GM12878 (cell line): ENCODE data around the gene SPINK8. TPM values are rescaled to one million over a fixed set of nuclear protein-coding genes. Genes with fewer than 3 reads are reported as not detected.

Experiments
- BACH1 ChIP-seq: fragments of 450-650 bp; IDR thresholded peaks from 2 replicates; pipeline ENCODE4 v1.6.1; 2017; ENCODE audit warnings: mild to moderate bottlenecking, borderline replicate concordance
- CBFB ChIP-seq: IDR thresholded peaks from 2 replicates; pipeline ENCODE4 v1.6.1; 2016; ENCODE audit warnings: antibody characterized with exemption, low read depth
- CHD1 ChIP-seq: IDR thresholded peaks from 2 replicates; pipeline ENCODE4 v1.6.1; 2012; ENCODE audit warnings: low read depth, low read length, improper control_type of control experiment
- CHD2 ChIP-seq: IDR thresholded peaks from 2 replicates; pipeline ENCODE4 v1.6.1; 2011; ENCODE audit warnings: low read depth, low read length, improper control_type of control experiment, borderline replicate concordance
- HDGF ChIP-seq: fragments of 450-650 bp; IDR thresholded peaks from 2 replicates; pipeline ENCODE4 v1.6.1; 2016; ENCODE audit warnings: antibody characterized with exemption
- IRF4 ChIP-seq: IDR thresholded peaks from 2 replicates; pipeline ENCODE4 v1.6.1; 2011; ENCODE audit warnings: low read depth, low read length
- MEF2A ChIP-seq: IDR thresholded peaks from 2 replicates; pipeline ENCODE4 v1.6.1; 2011; ENCODE audit warnings: low read depth, mild to moderate bottlenecking, low read length, moderate library complexity; ENCODE audit not compliant: insufficient read depth
- MYC ChIP-seq: IDR thresholded peaks from 2 replicates; pipeline ENCODE4 v1.6.1; 2011; ENCODE audit warnings: mild to moderate bottlenecking, low read length, moderate library complexity, inconsistent platforms; ENCODE audit not compliant: insufficient read depth, insufficient replicate concordance, insufficient read length, severe bottlenecking
- NBN ChIP-seq: fragments of 450-650 bp; IDR thresholded peaks from 2 replicates; pipeline ENCODE4 v1.6.1; 2016
- PAX5 ChIP-seq: IDR thresholded peaks from 2 replicates; pipeline ENCODE4 v1.6.1; 2011; ENCODE audit warnings: low read depth, low read length, borderline replicate concordance
- SMARCA5 ChIP-seq: fragments of 450-650 bp; IDR thresholded peaks from 2 replicates; pipeline ENCODE4 v1.6.1; 2017; ENCODE audit warnings: mild to moderate bottlenecking
- SMC3 ChIP-seq: IDR thresholded peaks from 2 replicates; pipeline ENCODE4 v1.6.1; 2011; ENCODE audit warnings: low read length, improper control_type of control experiment, borderline replicate concordance
- SP1 ChIP-seq: IDR thresholded peaks from one replicate; pipeline ENCODE4 v1.6.1; 2011; ENCODE audit warnings: low read depth, low read length
- SPI1 ChIP-seq: IDR thresholded peaks from 2 replicates; pipeline ENCODE4 v1.6.1; 2011; ENCODE audit warnings: low read depth, mild to moderate bottlenecking, low read length, moderate library complexity, borderline replicate concordance; ENCODE audit not compliant: insufficient read depth
- TARDBP ChIP-seq: IDR thresholded peaks from 2 replicates; pipeline ENCODE4 v1.6.1; 2016; ENCODE audit warnings: borderline replicate concordance
- USF1 ChIP-seq: IDR thresholded peaks from 2 replicates; pipeline ENCODE4 v1.6.1; 2011; ENCODE audit warnings: borderline replicate concordance, low read depth, mild to moderate bottlenecking, moderate library complexity, mixed read lengths, low read length; ENCODE audit not compliant: insufficient read depth; ENCODE audit errors: extremely low read length
- WRNIP1 ChIP-seq: IDR thresholded peaks from 2 replicates; pipeline ENCODE4 v1.6.1; 2011; ENCODE audit warnings: low read depth, low read length, improper control_type of control experiment, borderline replicate concordance
- ZBED1 ChIP-seq: IDR thresholded peaks from 2 replicates; pipeline ENCODE4 v1.6.1; 2016; ENCODE audit warnings: borderline replicate concordance
- ZBTB40 ChIP-seq: fragments of 450-650 bp; IDR thresholded peaks from 2 replicates; pipeline ENCODE4 v1.6.1; 2016; ENCODE audit warnings: mild to moderate bottlenecking, moderate library complexity, borderline replicate concordance
- polyA plus RNA-seq, 11 experiments: library from polyadenylated mRNA; depleted of rRNA in 4 of 11; unstranded in 6 of 11; stranded (reverse) in 5 of 11; fragments of >200 nt; fragmentation: Nextera tagmentation in 4 of 11; fragmentation: Illumina TruSeq in 1 of 11; extraction: Ambion mirVana in 4 of 11; extraction: Trizol in 1 of 11; gene quantifications; 1 replicate in 1 of 11; 2 replicates in 10 of 11; pipeline versions ENCODE4 v1.2.1 to v1.2.3, GENCODE V29; 2011 to 2016; ENCODE audit warnings: inconsistent platforms in 2 of 11, missing spikeins in 2 of 11, low read depth in 1 of 11
- total RNA-seq, 4 experiments: library from RNA; depleted of rRNA in 3 of 4; stranded (reverse); fragments of >200 nt in 3 of 4; fragmentation: Illumina TruSeq in 1 of 4; extraction: Trizol in 1 of 4; gene quantifications; 2 replicates each; pipeline versions ENCODE4 v1.2.1 to v1.2.3, GENCODE V29; 2013 to 2021
- TF ChIP-seq, protein P1 (sequence below): fragments of 450-650 bp; IDR thresholded peaks from 2 replicates; pipeline ENCODE4 v1.6.1; 2017; ENCODE audit warnings: mild to moderate bottlenecking
- TF ChIP-seq, protein P2 (sequence below): fragments of 450-650 bp; IDR thresholded peaks from 2 replicates; pipeline ENCODE4 v1.6.1; 2017; ENCODE audit warnings: mild to moderate bottlenecking, low read depth, inconsistent platforms; ENCODE audit not compliant: poor library complexity, severe bottlenecking

Gene SPINK8
- total and polyA plus RNA-seq, 10 of the 15 experiments (the other 5 are each of a cell fraction or from before 2014, with no cell fraction given), result not detected

DNA sequence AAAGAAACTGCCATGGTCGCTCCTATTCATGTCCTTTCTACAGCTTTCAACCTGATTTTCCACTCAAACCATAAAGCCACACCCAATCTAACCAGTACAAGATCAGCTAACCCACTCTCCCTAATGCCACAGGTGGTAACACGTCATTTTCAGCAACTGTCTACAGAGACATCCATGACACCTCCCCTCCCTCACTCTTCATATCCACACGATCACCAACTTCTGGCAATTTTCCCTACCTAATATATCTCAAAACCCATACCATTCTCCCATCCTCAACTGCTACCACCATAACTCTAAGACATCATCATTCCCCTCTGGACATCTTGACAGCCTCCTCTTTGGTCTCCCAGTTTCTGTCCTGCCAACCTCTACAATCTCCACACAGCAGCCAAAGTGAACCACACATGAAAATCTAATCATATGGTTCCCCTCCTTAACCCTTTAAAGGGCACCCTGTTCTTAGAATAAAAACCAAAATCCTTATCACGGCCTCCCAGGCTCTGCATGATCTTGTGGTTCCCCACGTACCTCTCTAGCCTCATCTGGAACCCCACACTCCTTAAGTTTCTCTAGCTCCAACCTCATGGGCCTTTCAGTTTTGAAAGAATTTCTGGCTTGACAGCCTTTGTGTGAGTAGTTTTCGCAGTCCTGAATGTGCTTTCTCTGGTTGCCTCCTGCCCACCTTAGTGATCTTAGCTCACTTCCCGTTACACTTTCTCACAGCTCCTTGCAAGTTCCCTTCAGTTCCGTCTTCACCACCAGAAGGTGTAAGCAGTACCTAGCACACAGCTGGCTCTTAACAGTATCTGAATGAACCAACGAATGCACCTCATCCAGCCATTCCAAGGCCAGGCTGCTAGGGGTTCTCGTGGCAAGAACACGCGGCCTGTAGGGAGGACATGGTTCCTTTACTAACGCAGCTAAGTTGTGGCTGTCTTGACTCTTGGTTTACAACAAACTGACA, 33.4 kb downstream of the SPINK8 start (continued):
- TF ChIP-seq, protein P1, sequence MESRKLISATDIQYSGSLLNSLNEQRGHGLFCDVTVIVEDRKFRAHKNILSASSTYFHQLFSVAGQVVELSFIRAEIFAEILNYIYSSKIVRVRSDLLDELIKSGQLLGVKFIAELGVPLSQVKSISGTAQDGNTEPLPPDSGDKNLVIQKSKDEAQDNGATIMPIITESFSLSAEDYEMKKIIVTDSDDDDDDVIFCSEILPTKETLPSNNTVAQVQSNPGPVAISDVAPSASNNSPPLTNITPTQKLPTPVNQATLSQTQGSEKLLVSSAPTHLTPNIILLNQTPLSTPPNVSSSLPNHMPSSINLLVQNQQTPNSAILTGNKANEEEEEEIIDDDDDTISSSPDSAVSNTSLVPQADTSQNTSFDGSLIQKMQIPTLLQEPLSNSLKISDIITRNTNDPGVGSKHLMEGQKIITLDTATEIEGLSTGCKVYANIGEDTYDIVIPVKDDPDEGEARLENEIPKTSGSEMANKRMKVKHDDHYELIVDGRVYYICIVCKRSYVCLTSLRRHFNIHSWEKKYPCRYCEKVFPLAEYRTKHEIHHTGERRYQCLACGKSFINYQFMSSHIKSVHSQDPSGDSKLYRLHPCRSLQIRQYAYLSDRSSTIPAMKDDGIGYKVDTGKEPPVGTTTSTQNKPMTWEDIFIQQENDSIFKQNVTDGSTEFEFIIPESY, result no peak
- TF ChIP-seq BACH1 (no peak), MYC (no peak), CHD2 (no peak), CBFB (0 out of 2 replicates have a peak, but pooled peaks have one; percentile 42), IRF4 (0 out of 2 replicates have a peak, but pooled peaks have one; percentile 21), SP1 (no peak), HDGF (peak; percentile 38; the same call in 1 of the 2 replicates), USF1 (no peak), SPI1 (peak; percentile 88; the same call in 1 of the 2 replicates), PAX5 (0 out of 2 replicates have a peak, but pooled peaks have one; percentile 19), NBN (no peak; the same call in 1 of the 2 replicates), TARDBP (no peak), MEF2A (no peak), WRNIP1 (no peak), CHD1 (no peak), SMC3 (no peak), SMARCA5 (no peak), ZBED1 (peak; percentile 55; the same call in 1 of the 2 replicates), ZBTB40 (peak; percentile 43; the same call in 1 of the 2 replicates)
- TF ChIP-seq, protein P2, sequence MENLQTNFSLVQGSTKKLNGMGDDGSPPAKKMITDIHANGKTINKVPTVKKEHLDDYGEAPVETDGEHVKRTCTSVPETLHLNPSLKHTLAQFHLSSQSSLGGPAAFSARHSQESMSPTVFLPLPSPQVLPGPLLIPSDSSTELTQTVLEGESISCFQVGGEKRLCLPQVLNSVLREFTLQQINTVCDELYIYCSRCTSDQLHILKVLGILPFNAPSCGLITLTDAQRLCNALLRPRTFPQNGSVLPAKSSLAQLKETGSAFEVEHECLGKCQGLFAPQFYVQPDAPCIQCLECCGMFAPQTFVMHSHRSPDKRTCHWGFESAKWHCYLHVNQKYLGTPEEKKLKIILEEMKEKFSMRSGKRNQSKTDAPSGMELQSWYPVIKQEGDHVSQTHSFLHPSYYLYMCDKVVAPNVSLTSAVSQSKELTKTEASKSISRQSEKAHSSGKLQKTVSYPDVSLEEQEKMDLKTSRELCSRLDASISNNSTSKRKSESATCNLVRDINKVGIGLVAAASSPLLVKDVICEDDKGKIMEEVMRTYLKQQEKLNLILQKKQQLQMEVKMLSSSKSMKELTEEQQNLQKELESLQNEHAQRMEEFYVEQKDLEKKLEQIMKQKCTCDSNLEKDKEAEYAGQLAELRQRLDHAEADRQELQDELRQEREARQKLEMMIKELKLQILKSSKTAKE, result no peak
